MG63 (cell line): Measurements from ENCODE around the gene FMO4. TPM values are rescaled to one million over a fixed set of nuclear protein-coding genes. Genes with fewer than 3 reads are reported as not detected.
"Not testable (repeated sequence)": the region's sequence is repeated elsewhere in the genome, so short reads cannot be mapped to it uniquely, and the experiment has no call there.

Experiments used
- DNase-seq: peaks from one replicate; pipeline ENCODE4 v3.0.0-alpha.2; 2020
- H3K27me3 ChIP-seq: fragments of 250-450 bp; sonication (Bioruptor Pico); 2 replicates; pipeline ENCODE4 v1.5.1; 2020; ENCODE audit warnings: mild to moderate bottlenecking, moderate library complexity
- H3K36me3 ChIP-seq: fragments of 250-450 bp; sonication (Bioruptor Pico); 2 replicates; pipeline ENCODE4 v1.5.1; 2020; ENCODE audit warnings: mild to moderate bottlenecking, moderate library complexity
- H3K4me3 ChIP-seq: fragments of 250-450 bp; sonication (Bioruptor Pico); 2 replicates; pipeline ENCODE4 v1.5.1; 2020; ENCODE audit warnings: mild to moderate bottlenecking, moderate library complexity
- H3K9me3 ChIP-seq: fragments of 250-450 bp; sonication (Bioruptor Pico); 2 replicates; pipeline ENCODE4 v1.5.1; 2020; ENCODE audit warnings: mild to moderate bottlenecking, moderate library complexity
- total RNA-seq: library from RNA; depleted of rRNA; stranded (reverse); fragments of >200 nt; shearing (Covaris generic); gene quantifications from 2 replicates; pipeline ENCODE4 v1.2.3, GENCODE V29; 2014; ENCODE audit warnings: low replicate concordance

FMO4 gene
- total RNA-seq, 1 experiment from 2014 or later: 1.5 TPM

DNA sequence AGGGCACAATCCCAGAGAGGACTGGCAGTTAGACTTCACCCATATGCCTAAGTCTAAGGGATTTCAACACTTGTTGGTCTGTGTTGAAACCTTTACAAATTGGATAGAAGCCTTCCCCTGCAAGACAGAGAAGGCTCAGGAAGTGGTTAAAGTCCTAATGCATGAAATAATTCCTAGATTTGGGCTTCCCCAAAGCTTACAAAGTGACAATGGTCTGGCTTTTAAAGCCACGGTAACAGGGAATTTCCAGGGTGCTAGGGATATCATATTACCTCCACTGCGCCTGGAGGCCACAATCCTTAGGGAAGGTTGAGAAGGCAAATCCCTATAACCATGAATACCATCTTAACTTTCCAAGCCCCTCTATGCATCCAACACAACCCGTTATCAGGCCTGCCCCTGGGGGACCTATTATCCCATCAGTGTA lies 3.3 kb upstream of the FMO4 start:
- Histone ChIP-seq H3K36me3 (no peaks in the 10 kb centered on the region), H3K27me3 (no peaks in the 10 kb centered on the region), H3K9me3 (no peaks in the 10 kb centered on the region), H3K4me3 (no peak overlapping the region)
- DNase-seq: no peak

DNA sequence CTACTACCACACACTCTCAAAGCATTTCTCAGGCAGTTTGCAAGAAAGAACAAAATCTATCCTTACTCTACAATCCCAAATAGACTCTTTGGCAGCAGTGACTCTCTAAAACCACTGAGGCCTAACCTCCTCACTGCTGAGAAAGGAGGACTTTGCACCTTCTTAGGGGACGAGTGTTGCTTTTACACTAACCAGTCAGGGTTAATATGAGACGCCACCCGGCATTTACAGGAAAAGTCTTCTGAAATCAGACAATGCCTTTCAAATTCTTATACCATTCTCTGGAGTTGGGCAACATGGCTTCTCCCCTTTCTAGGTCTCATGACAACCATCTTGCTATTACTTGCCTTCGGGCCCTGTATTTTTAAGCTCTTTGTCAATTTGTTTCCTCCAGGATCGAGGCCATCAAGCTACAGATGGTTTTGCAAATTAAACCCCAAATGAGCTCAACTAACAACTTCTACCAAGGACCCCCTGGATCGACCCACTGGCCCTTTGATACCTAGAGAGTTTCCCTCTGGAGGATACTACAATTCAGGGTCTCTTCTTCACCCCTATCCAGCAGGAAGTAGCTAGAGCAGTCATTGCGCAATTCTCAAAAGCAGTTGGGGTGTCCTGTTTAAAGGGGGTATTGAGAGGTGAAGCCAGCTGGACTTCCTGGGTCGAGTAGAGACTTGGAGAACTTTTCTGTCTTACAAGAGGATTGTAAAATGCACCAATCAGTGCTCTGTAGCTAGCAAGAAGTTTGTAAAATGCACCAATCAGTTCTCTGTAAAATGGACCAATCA lies 2.0 kb upstream of the FMO4 start:
- DNase-seq: no peak
- no peaks in the 10 kb centered on the region for H3K9me3 ChIP-seq
- no peaks in the 10 kb centered on the region for H3K27me3 ChIP-seq
- no peaks in the 10 kb centered on the region for H3K36me3 ChIP-seq
- H3K4me3 ChIP-seq: no peak overlapping the region

DNA sequence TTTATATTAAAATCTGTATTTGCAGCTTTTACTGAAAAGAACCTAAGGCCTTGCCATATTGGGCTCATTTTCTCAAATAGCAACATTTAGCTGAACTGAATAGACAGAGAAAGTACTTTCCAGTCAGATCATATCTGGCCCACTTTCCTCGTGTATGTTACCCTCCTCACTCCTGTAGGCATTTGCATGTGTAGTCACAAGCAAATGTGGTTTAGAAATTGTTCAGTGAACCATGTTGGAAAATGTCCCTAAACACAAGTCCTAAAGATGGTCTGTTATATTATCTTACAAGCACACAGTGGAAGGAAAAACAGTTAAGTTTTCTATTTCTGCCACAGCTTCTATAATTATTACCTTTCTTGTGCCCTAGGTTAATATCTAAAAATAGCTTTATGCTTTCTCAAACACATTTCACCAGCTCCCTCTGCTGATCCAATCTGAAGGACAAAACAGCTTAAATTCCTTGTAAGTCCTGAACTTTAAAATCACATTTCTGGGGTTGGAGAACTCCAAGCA lies 606 bp upstream of the FMO4 start:
- no peak overlapping the region for H3K4me3 ChIP-seq
- no peaks in the 10 kb centered on the region for H3K9me3 ChIP-seq
- no peaks in the 10 kb centered on the region for H3K27me3 ChIP-seq
- no peaks in the 10 kb centered on the region for H3K36me3 ChIP-seq
- DNase-seq: no peak

DNA sequence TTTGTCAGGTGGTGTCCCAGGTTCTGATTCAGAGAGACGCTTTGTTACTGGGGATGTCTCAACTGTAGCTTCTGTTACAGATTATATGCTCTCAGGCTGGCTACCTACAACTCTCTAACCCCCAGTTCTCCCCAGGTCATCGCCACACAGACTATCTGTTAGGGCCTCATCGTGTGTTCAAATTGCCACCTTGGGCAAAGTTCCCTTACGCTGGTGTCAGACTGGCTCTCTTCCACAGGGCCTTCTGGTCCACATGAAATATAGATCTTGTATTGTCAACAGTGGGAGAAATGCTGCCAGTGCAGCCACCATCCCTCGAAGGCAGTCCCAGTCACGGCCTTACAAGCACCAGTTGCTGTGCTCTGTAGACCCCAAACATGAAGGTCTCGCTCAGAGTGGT lies 15.3 kb downstream of the FMO4 start:
- no peaks in the 10 kb centered on the region for H3K27me3 ChIP-seq
- no peak overlapping the region for H3K4me3 ChIP-seq
- no peaks in the 10 kb centered on the region for H3K36me3 ChIP-seq
- H3K9me3 ChIP-seq: no peaks in the 10 kb centered on the region; the same call in 1 of the 2 replicates
- no peak for DNase-seq

DNA sequence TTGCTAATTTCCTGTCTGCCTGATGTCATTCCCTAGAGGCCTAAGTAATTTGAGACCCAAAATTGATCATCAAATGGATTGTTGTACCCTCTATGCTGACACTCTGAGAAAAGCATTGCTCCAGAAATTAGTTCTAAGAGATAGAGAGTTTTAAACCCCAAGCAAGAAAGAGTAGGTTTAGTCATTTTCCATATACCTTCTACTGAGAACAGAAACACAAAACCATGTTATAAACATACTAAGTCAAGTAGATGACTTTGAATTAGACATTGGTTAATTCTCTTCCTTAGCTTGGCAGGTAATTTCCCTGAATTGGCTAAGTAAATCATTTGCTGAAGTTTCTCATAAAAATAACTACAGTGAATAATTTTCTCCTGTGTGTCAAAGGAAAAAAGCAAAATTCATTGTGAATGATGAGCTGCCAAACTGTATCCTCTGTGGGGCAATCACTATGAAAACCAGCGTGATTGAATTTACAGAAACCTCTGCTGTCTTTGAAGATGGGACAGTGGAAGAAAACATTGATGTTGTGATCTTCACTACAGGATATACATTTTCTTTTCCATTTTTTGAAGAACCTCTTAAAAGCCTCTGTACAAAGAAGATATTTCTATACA lies 20.1 kb downstream of the FMO4 start:
- no peak overlapping the region for H3K4me3 ChIP-seq

DNA sequence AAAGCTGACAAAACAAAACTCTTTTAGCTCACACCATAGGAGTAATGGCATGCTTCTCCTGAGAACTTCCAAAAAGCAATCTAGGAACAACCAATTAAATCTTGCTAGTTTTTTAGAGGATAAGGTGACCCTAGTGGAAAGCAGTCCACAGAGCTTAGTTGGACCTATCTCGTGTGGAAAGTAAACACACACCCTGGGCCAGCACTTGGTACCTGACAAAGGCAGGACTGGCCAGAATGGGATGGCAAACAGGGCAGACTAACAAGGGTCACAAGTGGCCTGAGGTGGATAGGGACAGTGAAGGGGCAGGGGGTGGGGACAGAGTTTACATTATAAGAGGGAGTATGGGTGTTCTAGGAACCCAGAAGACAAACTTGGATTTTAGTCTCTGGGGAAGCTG lies 22.0 kb downstream of the FMO4 start:
- Histone ChIP-seq H3K9me3 (no peaks in the 10 kb centered on the region), H3K36me3 (no peaks in the 10 kb centered on the region), H3K4me3 (no peak overlapping the region), H3K27me3 (no peaks in the 10 kb centered on the region)
- DNase-seq: no peak

More for the DNA sequence above, 20.1 kb downstream of the FMO4 start:
- Histone ChIP-seq H3K9me3 (no peaks in the 10 kb centered on the region; the same call in 1 of the 2 replicates), H3K36me3 (no peaks in the 10 kb centered on the region), H3K27me3 (no peaks in the 10 kb centered on the region)
- DNase-seq: no peak

DNA sequence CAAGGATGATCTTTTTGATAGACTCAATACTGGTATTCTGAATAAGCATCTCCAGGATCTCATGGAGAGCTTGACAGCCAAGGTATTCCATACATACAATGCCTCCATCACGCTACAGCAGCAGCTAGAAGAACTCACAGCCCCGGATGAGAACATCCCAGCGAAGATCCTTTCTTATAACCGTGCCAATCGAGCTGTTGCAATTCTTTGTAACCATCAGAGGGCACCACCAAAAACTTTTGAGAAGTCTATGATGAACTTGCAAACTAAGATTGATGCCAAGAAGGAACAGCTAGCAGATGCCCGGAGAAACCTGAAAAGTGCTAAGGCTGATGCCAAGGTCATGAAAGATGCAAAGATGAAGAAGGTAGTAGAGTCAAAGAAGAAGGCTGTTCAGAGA lies 25.4 kb downstream of the FMO4 start:
- H3K4me3 ChIP-seq, H3K27me3 ChIP-seq, H3K9me3 ChIP-seq, H3K36me3 ChIP-seq, DNase-seq: not testable (repeated sequence)

DNA sequence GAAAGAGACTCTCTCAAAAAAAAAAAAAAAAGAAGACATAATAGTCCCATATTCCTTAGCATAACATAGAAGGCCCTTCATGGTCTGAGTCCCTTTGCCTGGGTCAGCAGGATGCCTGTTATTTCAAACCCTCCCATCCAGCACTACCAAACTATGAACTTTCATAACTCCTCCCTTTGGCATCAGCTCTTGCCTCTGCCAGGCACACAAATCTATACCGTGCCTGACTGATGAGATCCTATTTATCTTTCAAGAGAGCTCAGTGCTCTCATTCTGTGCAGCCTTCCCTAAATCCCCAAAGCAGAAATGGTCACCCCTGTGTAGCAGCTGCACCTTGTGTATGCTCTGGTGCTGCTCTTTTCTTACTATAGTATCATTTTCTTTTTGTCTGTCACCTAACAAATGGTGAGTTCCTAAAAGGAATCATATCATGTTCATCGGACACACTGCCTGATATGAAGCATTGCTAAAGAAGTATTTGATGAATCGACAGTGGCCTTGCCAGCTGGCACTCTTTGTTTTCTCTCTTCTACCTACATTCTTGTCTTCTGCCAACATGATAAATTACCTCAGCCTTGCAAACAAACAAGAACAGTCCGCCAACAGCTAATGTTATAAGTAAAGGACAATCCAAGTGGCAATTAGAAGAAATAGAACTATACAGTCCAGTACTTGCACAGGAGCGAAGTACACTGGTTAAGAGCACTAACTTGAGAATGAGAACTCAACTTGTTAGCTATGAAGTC lies 29.9 kb downstream of the FMO4 start:
- Histone ChIP-seq H3K36me3 (no peaks in the 10 kb centered on the region), H3K4me3 (no peak overlapping the region), H3K9me3 (peaks cover 11% of the 10 kb centered on the region), H3K27me3 (no peaks in the 10 kb centered on the region)
- DNase-seq: peak; percentile 40

DNA sequence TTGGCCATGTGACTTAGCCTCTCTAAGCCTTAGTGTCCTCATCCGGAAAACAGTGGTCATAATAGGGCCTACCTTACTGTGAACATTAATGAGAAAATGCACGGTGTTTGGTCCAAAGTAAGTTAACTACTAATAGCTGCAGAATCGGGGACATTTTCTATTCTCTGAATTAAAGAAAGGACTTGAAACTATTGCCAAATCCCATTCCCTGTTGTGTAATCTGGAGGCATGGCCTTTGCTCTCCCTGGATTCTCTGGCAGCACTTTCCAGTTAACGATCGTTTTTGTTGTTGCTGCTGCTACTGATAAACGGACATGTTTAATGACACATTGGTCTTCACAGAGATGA lies 30.5 kb downstream of the FMO4 start:
- Histone ChIP-seq H3K4me3 (no peak overlapping the region), H3K27me3 (no peaks in the 10 kb centered on the region), H3K9me3 (peaks cover 13% of the 10 kb centered on the region), H3K36me3 (no peaks in the 10 kb centered on the region)
- no peak for DNase-seq

DNA sequence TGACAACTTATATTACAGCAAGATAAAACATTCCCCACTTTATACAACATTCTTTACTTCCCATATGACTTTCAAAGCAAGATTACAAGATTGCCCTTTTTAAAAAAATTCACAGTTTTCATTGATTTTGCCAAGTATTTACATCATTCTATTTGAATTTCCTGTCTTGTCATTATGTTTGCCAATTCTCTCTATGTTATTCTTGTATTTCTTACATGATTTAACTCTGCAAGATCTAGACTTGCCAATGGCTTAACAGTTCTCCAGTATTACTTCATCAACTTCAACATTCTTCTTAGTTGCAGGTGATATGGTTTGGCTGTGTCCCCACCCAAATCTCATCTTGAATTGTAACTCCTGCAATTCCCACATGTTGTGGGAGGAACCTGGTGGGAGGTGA lies 31.6 kb downstream of the FMO4 start:
- no peaks in the 10 kb centered on the region for H3K36me3 ChIP-seq
- no peak for DNase-seq
- no peaks in the 10 kb centered on the region for H3K27me3 ChIP-seq
- peaks cover 17% of the 10 kb centered on the region for H3K9me3 ChIP-seq
- H3K4me3 ChIP-seq: no peak overlapping the region

DNA sequence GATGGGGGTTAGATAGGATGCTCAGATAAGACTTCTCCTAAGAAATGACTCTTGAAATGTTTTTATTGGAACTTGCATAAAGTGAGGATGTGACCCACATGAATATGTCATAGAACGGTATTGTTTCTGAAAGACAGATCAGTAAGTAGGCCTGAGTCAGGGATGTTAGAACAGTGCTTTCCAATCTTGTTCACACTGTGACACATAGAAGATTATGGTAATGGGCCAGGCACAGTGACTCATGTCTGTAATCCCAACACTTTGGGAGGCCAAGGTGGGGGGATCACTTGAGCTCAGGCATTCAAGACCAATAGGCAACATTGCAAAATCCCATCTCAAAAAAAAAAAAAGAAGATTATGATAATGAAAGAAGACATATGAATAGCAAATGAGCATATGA lies 32.9 kb downstream of the FMO4 start:
- Histone ChIP-seq H3K36me3 (no peaks in the 10 kb centered on the region), H3K27me3 (no peaks in the 10 kb centered on the region), H3K9me3 (peaks cover 17% of the 10 kb centered on the region), H3K4me3 (no peak overlapping the region)
- DNase-seq: no peak

DNA sequence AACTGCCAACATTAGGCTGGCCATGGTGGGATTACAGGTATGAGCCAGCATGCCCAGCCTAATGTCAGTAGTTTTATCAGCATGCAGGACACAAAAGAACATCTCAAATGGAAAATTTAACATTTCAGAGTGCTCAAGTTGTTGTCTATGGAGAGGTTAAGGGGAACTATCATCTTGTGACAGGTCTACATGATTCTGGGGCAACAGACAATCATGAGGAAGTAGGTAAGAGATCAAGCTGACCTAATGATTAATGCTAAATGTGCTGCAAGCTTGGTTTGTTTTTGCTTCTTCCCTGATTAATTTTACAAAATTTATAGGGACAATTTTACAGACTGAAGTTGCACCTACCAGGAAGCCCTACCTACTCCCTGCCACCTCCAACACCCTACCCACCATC lies 36.6 kb downstream of the FMO4 start:
- peaks cover 17% of the 10 kb centered on the region for H3K9me3 ChIP-seq
- DNase-seq: no peak
- H3K36me3 ChIP-seq: no peaks in the 10 kb centered on the region
- no peak overlapping the region for H3K4me3 ChIP-seq
- no peaks in the 10 kb centered on the region for H3K27me3 ChIP-seq

DNA sequence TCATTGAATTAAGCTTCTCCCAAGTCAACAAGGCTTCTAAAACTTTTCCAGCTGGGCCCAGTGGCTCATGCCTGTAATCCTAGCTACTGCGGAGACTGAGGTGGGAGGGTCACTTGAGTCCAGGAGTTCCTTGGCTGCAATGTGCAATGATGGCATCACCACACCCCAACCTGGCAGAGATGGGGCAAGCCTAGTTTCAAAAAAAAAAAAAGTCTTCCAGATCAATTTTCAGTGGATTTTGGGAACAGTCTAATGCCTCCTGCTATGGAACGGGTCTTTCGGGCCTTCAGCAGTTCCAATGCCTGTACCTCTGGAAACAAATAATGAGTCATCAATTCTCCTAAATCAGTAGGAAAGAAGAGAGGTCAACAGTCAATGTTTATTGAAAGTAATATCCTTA lies 38.0 kb downstream of the FMO4 start:
- Histone ChIP-seq H3K9me3 (peaks cover 8% of the 10 kb centered on the region), H3K36me3 (no peaks in the 10 kb centered on the region), H3K4me3 (no peak overlapping the region), H3K27me3 (no peaks in the 10 kb centered on the region)
- DNase-seq: no peak

DNA sequence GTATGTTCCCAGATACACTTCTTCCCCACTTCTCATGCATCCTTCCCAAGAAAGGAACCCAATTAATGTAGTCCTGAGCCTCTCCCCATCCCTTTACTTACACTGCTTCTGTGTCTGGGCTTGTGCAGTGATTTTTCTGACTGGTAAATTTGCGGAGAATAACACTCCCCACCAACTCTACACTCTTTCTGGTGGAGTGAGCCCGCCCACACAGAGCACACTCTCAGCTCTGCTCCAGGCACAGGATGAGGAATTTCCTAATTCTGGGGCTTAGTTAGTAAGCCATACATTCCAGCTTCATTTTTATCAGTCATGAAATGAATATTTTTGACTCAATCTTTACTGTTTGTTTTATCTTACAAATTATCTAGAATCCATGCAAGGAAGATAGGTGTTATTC lies 38.6 kb downstream of the FMO4 start:
- no peaks in the 10 kb centered on the region for H3K36me3 ChIP-seq
- H3K4me3 ChIP-seq: no peak overlapping the region
- no peak for DNase-seq
- H3K27me3 ChIP-seq: no peaks in the 10 kb centered on the region
- H3K9me3 ChIP-seq: peaks cover 8% of the 10 kb centered on the region

DNA sequence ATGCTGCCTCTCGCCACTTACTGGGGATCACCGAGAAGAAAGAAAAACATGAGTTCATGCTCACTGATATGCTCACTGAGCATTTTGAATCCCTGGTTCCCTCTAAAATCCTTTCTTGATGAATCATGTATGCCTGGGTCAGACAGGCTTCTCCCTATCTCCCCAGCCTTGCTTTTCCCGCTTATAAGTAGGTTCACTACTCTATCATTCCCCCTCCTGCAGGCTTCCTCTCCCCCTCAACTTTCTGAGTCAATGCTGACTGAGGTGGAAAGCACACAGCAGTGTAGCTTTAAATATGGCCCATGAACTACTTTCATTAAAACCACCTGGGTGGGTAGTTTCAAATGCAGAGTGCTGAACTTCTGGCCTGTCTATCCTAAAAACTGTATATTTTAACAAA lies 41.7 kb downstream of the FMO4 start:
- no peaks in the 10 kb centered on the region for H3K36me3 ChIP-seq
- no peaks in the 10 kb centered on the region for H3K27me3 ChIP-seq
- no peak overlapping the region for H3K4me3 ChIP-seq
- no peaks in the 10 kb centered on the region for H3K9me3 ChIP-seq
- DNase-seq: no peak

DNA sequence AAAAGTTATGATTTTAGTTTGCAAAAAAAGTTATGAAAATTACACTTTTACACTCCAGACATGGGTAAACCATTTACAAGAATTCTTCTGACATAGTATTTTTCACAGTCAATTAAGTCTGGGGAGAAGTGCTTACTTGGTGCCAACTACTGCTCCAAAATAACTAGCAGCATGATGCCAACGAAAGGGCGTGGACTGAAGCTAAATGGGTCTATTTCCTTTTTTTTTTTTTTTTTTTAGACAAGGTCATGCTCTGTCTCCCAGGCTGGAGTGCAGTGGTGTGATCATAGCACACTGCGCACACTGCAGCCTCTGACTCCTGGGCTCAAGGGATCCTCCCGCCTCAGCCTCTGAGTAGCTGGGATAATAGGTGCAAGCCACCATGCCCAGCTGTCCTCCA lies 43.2 kb downstream of the FMO4 start:
- peak; percentile 57 for DNase-seq
- H3K4me3 ChIP-seq: no peak overlapping the region
- H3K9me3 ChIP-seq: peaks cover 3% of the 10 kb centered on the region; the same call in 1 of the 2 replicates
- no peaks in the 10 kb centered on the region for H3K36me3 ChIP-seq
- no peaks in the 10 kb centered on the region for H3K27me3 ChIP-seq

DNA sequence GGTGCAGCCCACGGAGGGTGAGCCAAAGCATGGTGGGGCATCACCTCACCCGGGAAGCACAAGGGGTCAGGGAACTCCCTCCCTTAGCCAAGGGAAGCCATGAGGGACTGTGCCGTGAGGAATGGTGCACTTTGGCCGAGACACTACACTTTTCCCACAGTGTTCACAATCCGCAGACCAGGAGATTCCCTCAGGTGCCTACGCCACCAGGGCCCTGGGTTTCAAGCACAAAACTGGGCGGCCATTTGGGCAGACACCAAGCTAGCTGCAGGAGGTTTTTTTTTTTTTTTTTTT lies 45.3 kb downstream of the FMO4 start:
- not testable (repeated sequence) for H3K27me3 ChIP-seq, DNase-seq, H3K4me3 ChIP-seq, H3K36me3 ChIP-seq, H3K9me3 ChIP-seq
